ENCODE results near the gene IL1RL1.
A peak's percentile ranks its signal among the peaks of the same experiment; 100 is the strongest.

IL1RL1 gene

DNA sequence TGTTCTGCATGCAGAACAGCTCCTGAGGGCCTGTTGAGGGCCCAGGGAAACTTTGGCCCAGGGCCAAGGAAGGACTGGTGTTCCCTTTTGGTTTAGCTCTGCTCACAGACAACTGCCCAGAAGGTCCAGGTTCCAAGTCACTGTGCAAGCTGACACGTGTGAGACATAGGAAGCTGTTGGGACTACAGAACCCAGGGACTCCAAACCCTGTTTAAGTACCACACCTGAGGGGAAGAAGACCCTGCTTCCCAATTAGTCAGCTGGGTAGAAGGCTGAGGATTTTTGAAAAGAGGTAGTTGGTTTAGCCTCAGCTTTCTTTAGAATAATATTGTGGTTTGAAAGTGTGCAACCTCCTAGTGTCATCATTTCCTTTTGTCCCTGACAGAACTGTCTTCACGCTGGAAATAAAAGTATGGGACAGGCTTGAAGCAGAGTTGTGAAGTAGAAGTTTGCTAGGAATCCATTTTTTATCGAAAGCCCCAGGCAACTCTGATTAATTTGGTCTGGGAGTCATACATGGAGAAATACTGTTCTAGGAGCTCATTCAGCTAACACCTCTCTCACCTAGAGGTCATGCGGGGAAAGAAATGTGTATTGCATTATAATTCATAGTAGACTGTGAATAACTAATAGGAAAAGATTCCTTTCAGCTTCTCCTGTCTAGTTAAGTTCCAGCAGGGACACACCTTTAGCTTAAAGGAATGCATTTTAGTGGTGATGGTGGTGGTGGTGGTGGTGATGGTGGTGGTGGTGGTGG lies 19.9 kb upstream of the IL1RL1 start:
- Histone ChIP-seq H3K4me2 (ENCODE audit: low read length) (no peak overlapping the region), H3K27me3 (ENCODE audit: insufficient read depth, low read length) (no peaks in the 10 kb centered on the region), H3K4ac (ENCODE audit: low read depth, low read length) (no peak overlapping the region), H4K12ac (ENCODE audit: low read depth, low read length) (no peak overlapping the region), H3K4me1 (ENCODE audit: control insufficient read depth in 1 of 2, insufficient read depth in 2 of 2, low read length in 2 of 2) (no peaks in the 10 kb centered on the region), H3K27ac (ENCODE audit: low read depth, low read length) (no peak overlapping the region), H3K14ac (ENCODE audit: low read length) (no peak overlapping the region), H3K79me1 (ENCODE audit: low read length) (no peaks in the 10 kb centered on the region), H4K91ac (ENCODE audit: low read depth, low read length) (no peak overlapping the region), H3K23ac (ENCODE audit: low read length) (no peak overlapping the region), H2BK5ac (ENCODE audit: low read depth, low read length, poor library complexity) (no peak overlapping the region), H2BK120ac (ENCODE audit: insufficient read depth, low read length, poor library complexity) (no peak overlapping the region), H2BK12ac (ENCODE audit: low read length) (no peak overlapping the region), H4K8ac (ENCODE audit: low read depth, low read length) (no peak overlapping the region), H2AFZ (ENCODE audit: insufficient read depth, low read length, poor library complexity) (no peak overlapping the region), H3K79me2 (ENCODE audit: control insufficient read depth, insufficient read depth, low read length, poor library complexity) (no peaks in the 10 kb centered on the region), H3K9me3 (ENCODE audit: insufficient read depth, low read depth, low read length) (no peaks in the 10 kb centered on the region), H3K18ac (ENCODE audit: low read length) (no peak overlapping the region), H2AK5ac (ENCODE audit: low read length) (no peak overlapping the region), H3K4me3 (ENCODE audit: low read depth, low read length) (no peak overlapping the region), H3K36me3 (ENCODE audit: control insufficient read depth in 1 of 2, insufficient read depth in 2 of 2, low read length in 2 of 2) (no peaks in the 10 kb centered on the region), H3K9ac (ENCODE audit: low read length) (no peak overlapping the region)
- DNase-seq, result peak; percentile 82 to 92
- no CpG with 5 or more reads among the region's 4 CpGs for WGBS (ENCODE audit: extremely low coverage, insufficient coverage, insufficient read length)

- no CpG with 5 or more reads among the region's 3 CpGs for WGBS (ENCODE audit: extremely low coverage, insufficient coverage, insufficient read length)
- Histone ChIP-seq H3K23ac (ENCODE audit: low read length) (no peak overlapping the region), H2AFZ (ENCODE audit: insufficient read depth, low read length, poor library complexity) (no peak overlapping the region), H2BK5ac (ENCODE audit: low read depth, low read length, poor library complexity) (no peak overlapping the region), H3K27me3 (ENCODE audit: insufficient read depth, low read length) (no peaks in the 10 kb centered on the region), H3K14ac (ENCODE audit: low read length) (no peak overlapping the region), H3K79me2 (ENCODE audit: control insufficient read depth, insufficient read depth, low read length, poor library complexity) (no peaks in the 10 kb centered on the region), H3K18ac (ENCODE audit: low read length) (no peak overlapping the region), H3K36me3 (ENCODE audit: control insufficient read depth in 1 of 2, insufficient read depth in 2 of 2, low read length in 2 of 2) (no peaks in the 10 kb centered on the region), H3K4ac (ENCODE audit: low read depth, low read length) (no peak overlapping the region), H3K79me1 (ENCODE audit: low read length) (no peaks in the 10 kb centered on the region), H3K9me3 (ENCODE audit: insufficient read depth, low read depth, low read length) (no peaks in the 10 kb centered on the region), H2BK120ac (ENCODE audit: insufficient read depth, low read length, poor library complexity) (no peak overlapping the region), H4K91ac (ENCODE audit: low read depth, low read length) (no peak overlapping the region), H3K27ac (ENCODE audit: low read depth, low read length) (no peak overlapping the region), H3K9ac (ENCODE audit: low read length) (no peak overlapping the region), H2BK12ac (ENCODE audit: low read length) (no peak overlapping the region), H3K4me1 (ENCODE audit: control insufficient read depth in 1 of 2, insufficient read depth in 2 of 2, low read length in 2 of 2) (no peaks in the 10 kb centered on the region), H4K8ac (ENCODE audit: low read depth, low read length) (no peak overlapping the region), H2AK5ac (ENCODE audit: low read length) (no peak overlapping the region), H4K12ac (ENCODE audit: low read depth, low read length) (no peak overlapping the region), H3K4me3 (ENCODE audit: low read depth, low read length) (no peak overlapping the region), H3K4me2 (ENCODE audit: low read length) (no peak overlapping the region)
- peak in 1 of 2 donors; percentile 60 for DNase-seq
Measured at GRCh38 chr2:102294802-102295489, 16.4 kb upstream of the IL1RL1 start.

- Histone ChIP-seq H4K8ac (ENCODE audit: low read depth, low read length) (no peak overlapping the region), H2BK12ac (ENCODE audit: low read length) (no peak overlapping the region), H3K79me2 (ENCODE audit: control insufficient read depth, insufficient read depth, low read length, poor library complexity) (no peaks in the 10 kb centered on the region), H3K4me2 (ENCODE audit: low read length) (no peak overlapping the region), H3K23ac (ENCODE audit: low read length) (no peak overlapping the region), H3K27ac (ENCODE audit: low read depth, low read length) (no peak overlapping the region), H2BK5ac (ENCODE audit: low read depth, low read length, poor library complexity) (no peak overlapping the region), H3K36me3 (ENCODE audit: control insufficient read depth in 1 of 2, insufficient read depth in 2 of 2, low read length in 2 of 2) (no peaks in the 10 kb centered on the region), H3K4me1 (ENCODE audit: control insufficient read depth in 1 of 2, insufficient read depth in 2 of 2, low read length in 2 of 2) (no peaks in the 10 kb centered on the region), H2AFZ (ENCODE audit: insufficient read depth, low read length, poor library complexity) (no peak overlapping the region), H3K4me3 (ENCODE audit: low read depth, low read length) (no peak overlapping the region), H3K79me1 (ENCODE audit: low read length) (no peaks in the 10 kb centered on the region), H3K9me3 (ENCODE audit: insufficient read depth, low read depth, low read length) (no peaks in the 10 kb centered on the region), H2BK120ac (ENCODE audit: insufficient read depth, low read length, poor library complexity) (no peak overlapping the region), H3K27me3 (ENCODE audit: insufficient read depth, low read length) (no peaks in the 10 kb centered on the region), H4K91ac (ENCODE audit: low read depth, low read length) (no peak overlapping the region), H2AK5ac (ENCODE audit: low read length) (no peak overlapping the region), H4K12ac (ENCODE audit: low read depth, low read length) (no peak overlapping the region), H3K18ac (ENCODE audit: low read length) (no peak overlapping the region), H3K4ac (ENCODE audit: low read depth, low read length) (no peak overlapping the region), H3K9ac (ENCODE audit: low read length) (no peak overlapping the region), H3K14ac (ENCODE audit: low read length) (no peak overlapping the region)
- DNase-seq, result no peak
- no CpG with 5 or more reads among the region's 1 CpG for WGBS (ENCODE audit: extremely low coverage, insufficient coverage, insufficient read length)
Measured at GRCh38 chr2:102295566-102295965, 15.8 kb upstream of the IL1RL1 start.

DNA sequence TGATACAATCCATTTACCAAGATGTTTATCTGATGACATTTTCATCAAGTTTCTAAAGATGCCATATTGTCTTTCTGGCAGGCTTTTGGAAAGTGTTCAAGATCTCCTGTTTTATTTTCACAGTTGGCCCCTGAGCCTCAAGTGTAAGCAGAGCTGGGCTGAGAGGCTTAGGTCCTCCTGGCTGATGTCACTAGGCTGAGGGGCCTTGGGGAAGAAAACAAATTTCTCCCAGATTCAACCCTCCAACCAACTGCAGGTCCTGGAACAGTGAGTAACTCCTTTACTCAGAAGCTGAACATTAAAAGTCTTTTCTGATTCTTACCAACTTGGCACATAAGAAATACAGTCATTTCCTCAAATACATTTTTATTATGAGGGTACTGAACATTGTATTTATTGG lies 14.9 kb upstream of the IL1RL1 start:
- no peak overlapping the region for H2BK12ac ChIP-seq (ENCODE audit: low read length)
- no peak overlapping the region for H3K27ac ChIP-seq (ENCODE audit: low read depth, low read length)
- no peak overlapping the region for H2AK5ac ChIP-seq (ENCODE audit: low read length)
- H3K4ac ChIP-seq (ENCODE audit: low read depth, low read length), result no peak overlapping the region
- H3K9me3 ChIP-seq (ENCODE audit: insufficient read depth, low read depth, low read length), result no peaks in the 10 kb centered on the region
- H3K14ac ChIP-seq (ENCODE audit: low read length), result no peak overlapping the region
- H3K18ac ChIP-seq (ENCODE audit: low read length), result no peak overlapping the region
- H3K79me1 ChIP-seq (ENCODE audit: low read length), result no peaks in the 10 kb centered on the region
- no peak overlapping the region for H3K4me2 ChIP-seq (ENCODE audit: low read length)
- no peaks in the 10 kb centered on the region for H3K27me3 ChIP-seq (ENCODE audit: insufficient read depth, low read length)
- H4K12ac ChIP-seq (ENCODE audit: low read depth, low read length), result no peak overlapping the region
- H3K79me2 ChIP-seq (ENCODE audit: control insufficient read depth, insufficient read depth, low read length, poor library complexity), result no peaks in the 10 kb centered on the region
- H4K8ac ChIP-seq (ENCODE audit: low read depth, low read length), result no peak overlapping the region
- H3K36me3 ChIP-seq (ENCODE audit: control insufficient read depth in 1 of 2, insufficient read depth in 2 of 2, low read length in 2 of 2), result no peaks in the 10 kb centered on the region
- H2BK5ac ChIP-seq (ENCODE audit: low read depth, low read length, poor library complexity), result no peak overlapping the region
- no peak overlapping the region for H3K23ac ChIP-seq (ENCODE audit: low read length)
- DNase-seq, result no peak
- H2AFZ ChIP-seq (ENCODE audit: insufficient read depth, low read length, poor library complexity), result no peak overlapping the region
- H4K91ac ChIP-seq (ENCODE audit: low read depth, low read length), result no peak overlapping the region
- H3K9ac ChIP-seq (ENCODE audit: low read length), result no peak overlapping the region
- H3K4me3 ChIP-seq (ENCODE audit: low read depth, low read length), result no peak overlapping the region
- H2BK120ac ChIP-seq (ENCODE audit: insufficient read depth, low read length, poor library complexity), result no peak overlapping the region
- no peaks in the 10 kb centered on the region for H3K4me1 ChIP-seq (ENCODE audit: control insufficient read depth in 1 of 2, insufficient read depth in 2 of 2, low read length in 2 of 2)

Measured in trophoblast cell (in vitro differentiated cells and primary cell).